SK-N-SH treated with all-trans-retinoic acid at 6 μM for 48 hours (cell line): ENCODE results near the gene SLC6A20.

Experiments used
- ARNTL ChIP-seq: fragments of 450-650 bp; formaldehyde crosslinking; IDR thresholded peaks from 2 replicates; pipeline ENCODE4 v1.5.0; 2020; ENCODE audit warnings: low read depth, mild to moderate bottlenecking, moderate library complexity, borderline replicate concordance
- CSDC2 ChIP-seq: fragments of 250-450 bp; sonication (Bioruptor Pico); IDR thresholded peaks from 2 replicates; pipeline ENCODE4 v1.5.0; 2020; ENCODE audit warnings: mild to moderate bottlenecking, moderate library complexity
- GLIS3 ChIP-seq: fragments of 250-450 bp; sonication (Bioruptor Pico); IDR thresholded peaks from 2 replicates; pipeline ENCODE4 v1.5.0; 2020; ENCODE audit warnings: mild to moderate bottlenecking, moderate library complexity
- ISL1 ChIP-seq: fragments of 250-450 bp; sonication (Bioruptor Pico); IDR thresholded peaks from 2 replicates; pipeline ENCODE4 v2.1.2; 2022; ENCODE audit warnings: mild to moderate bottlenecking, moderate library complexity
- PPARA ChIP-seq: fragments of 250-450 bp; sonication (Bioruptor Pico); IDR thresholded peaks from 2 replicates; pipeline ENCODE4 v1.5.0; 2020; ENCODE audit warnings: mild to moderate bottlenecking, borderline replicate concordance
- RARB ChIP-seq: fragments of 250-450 bp; sonication (Bioruptor Pico); IDR thresholded peaks from 2 replicates; pipeline ENCODE4 v1.8.0; 2021; ENCODE audit warnings: mild to moderate bottlenecking, moderate library complexity
- TCF4 ChIP-seq: fragments of 250-450 bp; sonication (Bioruptor Pico); IDR thresholded peaks from 2 replicates; pipeline ENCODE4 v1.8.0; 2021; ENCODE audit warnings: mild to moderate bottlenecking, moderate library complexity, borderline replicate concordance
- TOX ChIP-seq: fragments of 250-450 bp; sonication (Bioruptor Pico); IDR thresholded peaks from 2 replicates; pipeline ENCODE4 v1.8.0; 2021; ENCODE audit warnings: mild to moderate bottlenecking, moderate library complexity, borderline replicate concordance
- ZFP30 ChIP-seq: fragments of 450-650 bp; formaldehyde crosslinking; IDR thresholded peaks from 2 replicates; pipeline ENCODE4 v1.5.0; 2022; ENCODE audit warnings: mild to moderate bottlenecking, moderate library complexity
- ZNF565 ChIP-seq: fragments of 450-650 bp; formaldehyde crosslinking; conservative IDR thresholded peaks from 2 replicates; pipeline ENCODE4 v1.5.0; 2020; ENCODE audit warnings: low read depth, mild to moderate bottlenecking, moderate library complexity
- ZNF70 ChIP-seq: fragments of 450-650 bp; formaldehyde crosslinking; IDR thresholded peaks from 2 replicates; pipeline ENCODE4 v1.5.0; 2020; ENCODE audit warnings: mild to moderate bottlenecking, moderate library complexity
- TF ChIP-seq, protein P1 (sequence below): fragments of 250-450 bp; sonication (Bioruptor Pico); IDR thresholded peaks from 2 replicates; pipeline ENCODE4 v1.5.1; 2020; ENCODE audit warnings: low read depth, mild to moderate bottlenecking, moderate library complexity
- TF ChIP-seq, protein P2 (sequence below): fragments of 250-450 bp; sonication (Bioruptor Pico); IDR thresholded peaks from 2 replicates; pipeline ENCODE4 v1.8.0; 2020; ENCODE audit warnings: mild to moderate bottlenecking, moderate library complexity, borderline replicate concordance
- TF ChIP-seq, protein P3 (sequence below): fragments of 250-450 bp; sonication (Bioruptor Pico); IDR thresholded peaks from 2 replicates; pipeline ENCODE4 v1.5.0; 2020; ENCODE audit warnings: mild to moderate bottlenecking, moderate library complexity

DNA sequence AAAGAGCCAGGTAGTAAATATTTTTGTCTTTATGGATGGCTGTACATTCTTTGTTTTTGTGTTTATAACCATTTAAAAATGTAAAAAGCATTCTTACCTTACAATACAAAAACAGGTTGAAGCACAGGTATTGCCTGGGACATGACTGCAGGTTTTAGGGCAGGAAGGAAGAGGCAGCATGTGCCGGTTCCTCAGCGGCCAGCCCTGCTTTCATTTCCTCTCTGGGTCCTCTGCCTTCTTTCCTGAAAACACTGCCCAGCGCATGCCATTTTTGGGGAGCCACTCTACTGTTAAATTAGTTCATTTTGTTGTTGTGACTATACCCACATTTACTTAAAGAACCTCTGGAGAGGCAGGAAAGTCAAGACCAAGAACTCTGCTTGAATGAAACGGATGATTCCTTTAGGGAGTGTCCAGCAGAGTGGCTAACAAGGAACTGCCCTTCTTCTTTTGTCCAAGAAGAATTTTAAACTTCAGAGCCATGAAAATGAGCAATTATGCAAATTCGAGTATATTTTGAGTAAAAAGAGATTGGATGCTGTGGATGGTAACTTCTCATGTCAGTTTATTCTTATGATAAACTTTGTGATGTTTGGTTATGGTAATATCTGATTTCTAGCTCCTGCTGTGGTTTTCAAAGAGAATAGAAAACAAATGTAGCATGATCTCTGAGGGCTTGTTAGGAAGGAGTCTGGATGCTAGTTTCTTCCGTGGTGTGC is 54.4 kb downstream of the SLC6A20 start:
- TF ChIP-seq, protein P1, sequence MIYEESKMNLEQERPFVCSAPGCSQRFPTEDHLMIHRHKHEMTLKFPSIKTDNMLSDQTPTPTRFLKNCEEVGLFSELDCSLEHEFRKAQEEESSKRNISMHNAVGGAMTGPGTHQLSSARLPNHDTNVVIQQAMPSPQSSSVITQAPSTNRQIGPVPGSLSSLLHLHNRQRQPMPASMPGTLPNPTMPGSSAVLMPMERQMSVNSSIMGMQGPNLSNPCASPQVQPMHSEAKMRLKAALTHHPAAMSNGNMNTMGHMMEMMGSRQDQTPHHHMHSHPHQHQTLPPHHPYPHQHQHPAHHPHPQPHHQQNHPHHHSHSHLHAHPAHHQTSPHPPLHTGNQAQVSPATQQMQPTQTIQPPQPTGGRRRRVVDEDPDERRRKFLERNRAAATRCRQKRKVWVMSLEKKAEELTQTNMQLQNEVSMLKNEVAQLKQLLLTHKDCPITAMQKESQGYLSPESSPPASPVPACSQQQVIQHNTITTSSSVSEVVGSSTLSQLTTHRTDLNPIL (CRISPR knock-in tag) = no peak
- TF ChIP-seq TOX (CRISPR knock-in tag) (no peak), ZNF70 (no peak), ARNTL (CRISPR knock-in tag) (no peak), CSDC2 (no peak), ISL1 (CRISPR knock-in tag) (no peak), ZNF565 (CRISPR knock-in tag) (no peak), GLIS3 (no peak), PPARA (CRISPR knock-in tag) (no peak), TCF4 (CRISPR knock-in tag) (no peak), RARB (CRISPR knock-in tag) (no peak), ZFP30 (CRISPR knock-in tag) (no peak)
- TF ChIP-seq, protein P2, sequence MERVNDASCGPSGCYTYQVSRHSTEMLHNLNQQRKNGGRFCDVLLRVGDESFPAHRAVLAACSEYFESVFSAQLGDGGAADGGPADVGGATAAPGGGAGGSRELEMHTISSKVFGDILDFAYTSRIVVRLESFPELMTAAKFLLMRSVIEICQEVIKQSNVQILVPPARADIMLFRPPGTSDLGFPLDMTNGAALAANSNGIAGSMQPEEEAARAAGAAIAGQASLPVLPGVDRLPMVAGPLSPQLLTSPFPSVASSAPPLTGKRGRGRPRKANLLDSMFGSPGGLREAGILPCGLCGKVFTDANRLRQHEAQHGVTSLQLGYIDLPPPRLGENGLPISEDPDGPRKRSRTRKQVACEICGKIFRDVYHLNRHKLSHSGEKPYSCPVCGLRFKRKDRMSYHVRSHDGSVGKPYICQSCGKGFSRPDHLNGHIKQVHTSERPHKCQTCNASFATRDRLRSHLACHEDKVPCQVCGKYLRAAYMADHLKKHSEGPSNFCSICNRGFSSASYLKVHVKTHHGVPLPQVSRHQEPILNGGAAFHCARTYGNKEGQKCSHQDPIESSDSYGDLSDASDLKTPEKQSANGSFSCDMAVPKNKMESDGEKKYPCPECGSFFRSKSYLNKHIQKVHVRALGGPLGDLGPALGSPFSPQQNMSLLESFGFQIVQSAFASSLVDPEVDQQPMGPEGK (CRISPR knock-in tag) = no peak
- TF ChIP-seq, protein P3, sequence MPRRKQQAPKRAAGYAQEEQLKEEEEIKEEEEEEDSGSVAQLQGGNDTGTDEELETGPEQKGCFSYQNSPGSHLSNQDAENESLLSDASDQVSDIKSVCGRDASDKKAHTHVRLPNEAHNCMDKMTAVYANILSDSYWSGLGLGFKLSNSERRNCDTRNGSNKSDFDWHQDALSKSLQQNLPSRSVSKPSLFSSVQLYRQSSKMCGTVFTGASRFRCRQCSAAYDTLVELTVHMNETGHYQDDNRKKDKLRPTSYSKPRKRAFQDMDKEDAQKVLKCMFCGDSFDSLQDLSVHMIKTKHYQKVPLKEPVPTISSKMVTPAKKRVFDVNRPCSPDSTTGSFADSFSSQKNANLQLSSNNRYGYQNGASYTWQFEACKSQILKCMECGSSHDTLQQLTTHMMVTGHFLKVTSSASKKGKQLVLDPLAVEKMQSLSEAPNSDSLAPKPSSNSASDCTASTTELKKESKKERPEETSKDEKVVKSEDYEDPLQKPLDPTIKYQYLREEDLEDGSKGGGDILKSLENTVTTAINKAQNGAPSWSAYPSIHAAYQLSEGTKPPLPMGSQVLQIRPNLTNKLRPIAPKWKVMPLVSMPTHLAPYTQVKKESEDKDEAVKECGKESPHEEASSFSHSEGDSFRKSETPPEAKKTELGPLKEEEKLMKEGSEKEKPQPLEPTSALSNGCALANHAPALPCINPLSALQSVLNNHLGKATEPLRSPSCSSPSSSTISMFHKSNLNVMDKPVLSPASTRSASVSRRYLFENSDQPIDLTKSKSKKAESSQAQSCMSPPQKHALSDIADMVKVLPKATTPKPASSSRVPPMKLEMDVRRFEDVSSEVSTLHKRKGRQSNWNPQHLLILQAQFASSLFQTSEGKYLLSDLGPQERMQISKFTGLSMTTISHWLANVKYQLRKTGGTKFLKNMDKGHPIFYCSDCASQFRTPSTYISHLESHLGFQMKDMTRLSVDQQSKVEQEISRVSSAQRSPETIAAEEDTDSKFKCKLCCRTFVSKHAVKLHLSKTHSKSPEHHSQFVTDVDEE (CRISPR knock-in tag) = no peak
